HG02642 (cell line): ENCODE results near the gene CXCL14.

Experiments
- ATAC-seq: cut with Tn5 transposase; IDR thresholded peaks from one replicate; pipeline ENCODE4 v1.9.1; 2021; ENCODE audit warnings: mild to moderate bottlenecking; ENCODE audit not compliant: unreplicated experiment, poor library complexity

CXCL14 gene

DNA sequence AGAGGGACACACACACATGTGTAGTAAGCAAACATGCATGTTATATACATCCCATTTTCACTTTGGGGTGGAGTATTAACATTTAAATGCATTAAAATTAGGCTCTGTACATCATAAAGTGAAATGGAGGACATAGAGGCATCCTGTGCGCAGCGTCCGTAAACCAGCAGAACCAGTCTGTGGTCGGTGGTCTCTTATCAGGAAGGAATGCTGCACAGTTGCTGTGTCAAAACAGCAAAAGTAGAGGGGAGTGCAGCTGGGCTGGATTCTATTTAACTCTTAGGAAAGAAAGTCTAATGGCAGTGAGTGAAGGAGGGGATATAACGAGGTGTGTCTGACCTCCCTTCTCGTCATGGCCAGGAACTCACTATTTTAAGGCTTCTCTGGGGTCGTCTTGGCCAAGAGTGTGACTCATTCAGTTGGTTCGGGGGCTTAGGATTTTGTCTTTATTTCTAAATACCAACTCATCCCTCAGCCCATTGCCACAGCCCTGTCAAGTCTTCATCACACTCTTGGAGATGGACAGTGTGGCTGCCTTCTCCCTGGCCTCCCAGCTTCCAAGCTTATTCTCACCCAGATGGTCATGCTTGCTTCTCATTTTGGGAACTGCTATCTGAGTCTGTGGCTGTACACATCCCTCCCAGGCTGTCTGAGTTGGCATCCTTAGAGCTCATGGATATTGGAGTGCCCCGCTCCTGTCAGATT, 20.1 kb upstream of the CXCL14 start:
- ATAC-seq = no peak

DNA sequence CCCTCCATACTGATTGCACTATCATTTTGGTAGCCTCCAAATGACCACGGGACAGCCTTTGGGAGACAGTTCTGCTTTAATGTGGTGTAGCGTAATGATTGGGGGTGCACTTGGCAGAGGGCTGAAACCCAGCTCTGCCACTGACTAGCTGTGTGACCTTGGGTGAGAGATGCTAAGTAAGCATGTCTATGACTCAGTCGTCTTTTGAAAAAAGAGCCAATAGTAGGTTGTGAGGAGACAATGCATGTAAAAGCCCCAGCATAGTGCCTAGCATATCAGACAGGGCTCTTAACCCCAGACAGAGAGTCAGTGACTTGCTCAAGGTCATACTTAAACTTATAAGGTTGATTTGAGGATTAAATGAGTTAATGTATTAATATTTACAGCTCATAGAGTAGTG, 18.0 kb upstream of the CXCL14 start:
- no peak for ATAC-seq

DNA sequence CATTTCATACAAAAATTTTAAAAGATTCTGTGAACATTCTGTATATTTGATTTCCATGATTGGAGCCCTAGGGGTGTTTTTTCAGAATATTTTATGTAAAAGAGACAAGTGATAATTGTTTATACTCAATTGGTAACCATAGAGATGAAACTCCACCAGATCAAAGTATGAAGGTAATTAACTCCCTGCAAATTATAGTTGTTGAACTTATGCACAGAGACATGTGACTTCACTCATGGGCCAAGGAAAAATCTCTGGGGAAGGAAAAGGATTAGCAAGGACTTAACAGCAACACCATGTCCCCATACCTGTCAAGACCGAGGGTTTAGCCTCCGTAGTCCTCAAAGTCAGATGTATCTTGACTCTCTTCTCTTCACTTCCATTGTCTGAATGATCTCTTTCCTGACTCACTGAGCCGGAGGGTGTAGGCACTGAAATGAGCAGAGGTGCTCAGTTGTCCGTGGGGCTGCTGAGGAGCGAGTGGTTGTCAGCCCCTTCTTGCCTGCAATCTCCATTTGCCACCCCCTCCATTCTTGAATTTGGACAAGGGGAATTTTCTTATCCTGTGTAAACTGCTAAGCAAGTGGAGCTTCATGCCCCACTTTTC, 17.5 kb upstream of the CXCL14 start:
- no peak for ATAC-seq

DNA sequence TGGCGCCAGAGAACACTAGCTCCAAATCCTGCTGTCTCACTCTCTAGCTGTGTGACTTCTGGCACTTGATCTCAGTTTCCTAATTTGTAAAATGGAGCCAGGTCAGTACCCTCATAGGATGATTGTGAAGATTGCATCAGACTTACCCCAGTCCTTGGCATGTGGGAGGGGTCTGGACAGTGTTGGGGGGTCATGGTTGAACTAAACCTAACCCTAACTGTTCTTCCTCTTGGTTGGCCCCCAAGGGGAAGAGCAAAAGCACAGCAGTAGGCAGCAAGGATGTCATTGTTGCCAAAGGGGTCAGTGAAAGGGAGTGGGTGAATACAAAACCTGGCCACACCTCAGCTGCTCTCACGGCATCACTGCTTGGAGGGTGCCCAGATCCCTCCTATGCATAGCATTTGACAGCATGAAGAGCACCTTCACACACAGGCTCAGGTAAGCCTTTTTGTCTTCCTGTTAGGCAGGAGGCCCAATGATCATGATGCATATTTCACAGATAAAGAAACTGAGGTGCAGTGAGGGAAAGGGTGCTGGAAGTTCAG, 15.7 kb upstream of the CXCL14 start:
- ATAC-seq = no peak

DNA sequence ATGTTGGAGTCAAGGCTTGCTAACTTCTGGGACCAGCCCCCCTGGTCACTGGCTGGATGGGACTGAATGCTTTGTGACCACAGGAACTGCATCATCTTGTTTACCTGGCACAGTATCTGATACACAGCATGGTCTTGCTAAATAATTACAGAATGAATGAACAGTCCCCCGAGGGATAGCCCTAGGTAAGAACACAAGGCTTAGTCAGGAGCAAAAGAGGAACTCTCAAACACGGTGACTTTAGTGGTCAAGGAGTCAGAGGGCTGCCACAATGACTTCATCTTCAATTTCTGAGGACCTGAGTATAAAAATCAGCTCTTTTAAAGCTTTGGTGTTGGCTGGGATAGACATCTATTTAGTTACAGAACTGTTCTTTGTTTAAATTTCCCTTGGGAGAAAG, 15.1 kb upstream of the CXCL14 start:
- no peak for ATAC-seq

DNA sequence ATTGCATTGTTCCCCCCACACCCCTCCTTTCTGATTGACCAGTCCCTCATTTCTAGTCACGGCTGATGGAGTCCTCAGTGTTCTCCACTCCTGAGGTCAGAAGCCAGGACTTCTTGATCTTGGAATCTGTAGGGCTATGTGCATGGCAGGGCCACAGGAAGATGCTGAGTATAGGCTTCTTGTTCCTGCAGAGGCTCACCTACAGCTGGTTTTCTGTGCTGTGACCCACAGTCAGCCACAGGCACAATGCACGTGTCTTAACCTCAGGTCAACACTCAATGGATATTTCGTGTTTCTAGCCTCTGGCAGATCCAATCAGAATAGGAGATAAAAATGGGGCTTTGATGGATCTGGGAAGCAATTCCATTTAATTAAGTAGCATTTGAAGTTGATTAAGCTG, 14.3 kb upstream of the CXCL14 start:
- no peak for ATAC-seq

DNA sequence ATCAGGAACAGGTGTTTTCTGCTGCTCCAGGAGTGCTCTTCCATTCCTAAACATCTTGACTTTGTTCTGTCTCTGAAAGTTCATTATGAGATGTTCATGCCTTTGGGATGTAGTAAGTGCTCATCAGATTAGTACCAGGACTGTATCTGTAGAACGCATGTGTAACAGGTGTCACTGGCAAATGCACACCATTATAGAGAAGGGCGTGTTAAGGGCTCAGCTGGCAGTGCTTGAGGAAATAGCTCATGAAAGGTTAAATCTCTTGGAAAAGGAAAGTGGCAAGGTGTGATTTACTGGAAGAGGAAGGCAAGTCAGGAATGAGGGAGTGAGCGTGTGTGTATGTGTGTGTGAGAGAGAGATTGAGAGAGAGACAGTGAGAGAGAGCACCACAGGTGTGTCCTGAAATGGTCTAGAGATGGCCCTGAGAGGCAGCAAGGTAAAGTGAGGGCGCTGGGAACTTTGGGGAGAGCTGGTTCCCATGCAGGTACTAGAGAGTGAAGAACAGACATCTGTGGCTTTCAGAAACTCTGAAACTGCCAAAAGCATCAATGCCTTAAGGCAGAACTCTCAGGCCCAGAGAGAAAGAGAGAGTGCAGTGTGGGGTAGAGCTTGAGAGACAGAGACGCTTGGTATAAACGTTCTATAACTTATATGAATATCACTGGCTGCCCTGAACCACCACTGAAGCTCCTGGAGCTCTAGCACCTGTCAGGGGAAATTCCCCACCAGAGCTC, 13.7 kb upstream of the CXCL14 start:
- ATAC-seq = no peak

DNA sequence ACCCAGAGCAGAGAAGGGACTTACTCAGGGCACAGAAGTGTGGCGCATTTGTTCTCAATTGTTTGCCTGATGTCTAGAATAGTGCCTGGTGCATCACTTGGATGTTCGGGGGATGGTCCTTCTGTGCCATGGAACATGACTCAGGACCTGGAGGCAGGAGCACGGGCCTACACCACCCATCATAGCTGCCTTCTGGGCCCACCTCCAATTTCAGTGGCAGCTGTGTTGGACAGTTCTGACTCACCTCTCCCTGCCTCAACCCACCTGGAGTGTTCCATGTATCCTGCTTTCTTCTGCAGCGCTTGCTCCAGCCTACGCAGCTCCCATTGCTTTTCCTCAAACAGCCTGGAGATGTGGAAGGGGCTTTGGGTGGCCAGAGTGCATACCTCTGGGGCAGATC, 12.5 kb upstream of the CXCL14 start:
- no peak for ATAC-seq

DNA sequence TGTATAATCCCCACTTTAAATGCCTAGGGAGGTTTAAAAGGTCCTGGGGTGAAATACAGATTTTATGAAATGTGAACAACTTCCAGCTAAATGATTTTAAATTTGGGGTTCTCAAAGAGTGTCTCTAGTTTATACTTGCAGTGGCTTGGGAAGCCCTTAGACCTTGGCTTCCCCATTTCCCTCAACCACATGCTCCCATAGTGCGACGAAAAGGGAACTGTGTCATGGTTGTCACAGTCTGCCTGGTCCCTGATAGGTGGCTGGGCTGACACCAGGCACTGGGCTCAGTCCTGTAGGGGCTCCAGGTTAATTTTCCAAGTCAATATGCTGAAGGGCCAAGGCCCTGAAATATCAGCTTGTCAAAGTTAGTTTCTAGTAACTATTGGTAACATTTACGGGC, 10.4 kb upstream of the CXCL14 start:
- ATAC-seq = no peak

DNA sequence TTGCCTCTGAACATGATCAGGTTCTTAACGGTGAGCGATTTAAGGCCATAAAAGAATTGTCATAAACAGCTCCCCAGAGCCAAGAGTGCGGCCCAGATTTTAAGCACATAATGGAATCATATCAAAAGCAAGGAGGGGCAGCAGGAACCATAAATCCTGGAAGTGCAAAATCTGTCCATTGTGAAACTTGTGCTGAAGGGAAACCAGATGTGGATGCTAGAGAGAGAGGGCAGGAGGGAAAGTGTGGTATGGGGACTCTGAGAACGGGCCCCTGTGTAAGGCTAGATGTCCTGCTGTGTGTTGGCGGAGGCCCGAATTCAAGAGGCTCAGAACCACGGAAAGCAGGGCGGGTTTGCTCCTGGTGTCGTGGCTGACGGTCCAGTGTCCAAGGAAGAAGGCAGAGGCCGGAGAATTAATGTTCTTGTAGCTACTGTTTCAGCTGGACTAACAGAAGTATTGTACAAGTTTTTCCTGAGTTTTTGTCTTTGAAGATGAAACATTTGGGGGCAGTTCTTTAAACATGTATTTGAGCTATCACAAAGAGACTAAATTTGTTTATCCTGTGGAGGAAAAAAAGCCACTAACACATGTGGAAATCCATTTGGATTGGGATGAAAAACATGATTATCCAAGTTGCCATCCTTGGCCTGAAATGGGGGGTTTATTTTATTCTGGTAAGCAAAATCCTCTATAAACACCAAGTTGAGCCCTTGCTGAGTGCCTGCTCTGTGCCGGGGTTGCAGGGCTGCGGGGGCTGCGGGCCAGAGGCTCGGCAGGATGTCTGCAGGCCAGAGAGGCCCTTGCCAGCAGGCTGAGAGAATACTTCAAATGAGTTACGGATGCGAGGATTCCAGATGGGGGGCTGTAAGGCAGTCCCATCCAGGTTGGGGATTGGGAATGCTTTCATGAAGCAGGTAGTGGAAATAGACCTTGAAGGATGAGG, 9.2 kb upstream of the CXCL14 start:
- ATAC-seq = no peak

DNA sequence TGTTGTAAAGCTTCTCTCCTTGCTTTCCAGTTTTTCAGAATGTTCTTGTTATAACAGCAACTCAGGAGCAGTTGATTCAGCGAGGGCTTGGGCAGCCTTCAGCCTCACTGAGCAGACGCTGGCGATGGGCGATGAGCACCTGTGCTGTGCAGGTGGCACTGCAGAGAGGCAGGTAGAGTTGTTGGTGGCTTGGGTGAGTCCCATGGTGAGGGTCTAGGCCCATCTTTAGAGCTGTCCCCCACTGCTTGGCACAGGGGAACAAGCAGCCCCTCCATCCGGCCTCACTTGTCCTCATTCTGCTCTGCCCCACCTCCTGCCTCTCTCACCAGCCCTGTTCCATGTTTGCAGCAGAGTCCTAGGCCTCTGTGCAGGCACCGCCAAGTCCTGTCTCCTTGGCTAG, 6.1 kb upstream of the CXCL14 start:
- ATAC-seq = no peak

DNA sequence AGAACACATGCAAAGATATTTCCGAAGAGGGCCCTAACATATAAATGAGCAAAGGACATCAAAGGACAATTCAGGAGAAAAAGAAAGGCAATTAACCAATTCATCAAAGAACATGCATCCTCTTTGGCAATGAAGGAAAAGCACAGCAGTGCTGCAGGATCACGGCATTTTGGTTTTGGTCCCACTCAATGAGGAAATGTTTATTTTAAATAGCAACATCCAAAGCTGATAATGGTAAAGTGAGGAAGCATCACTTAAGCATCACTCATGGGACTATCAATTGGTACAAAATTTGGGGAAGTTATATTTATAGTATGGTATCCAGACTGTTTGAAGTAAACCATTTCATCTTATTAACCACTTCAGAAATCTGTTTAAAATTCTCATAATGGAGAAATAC, 5.5 kb upstream of the CXCL14 start:
- no peak for ATAC-seq

DNA sequence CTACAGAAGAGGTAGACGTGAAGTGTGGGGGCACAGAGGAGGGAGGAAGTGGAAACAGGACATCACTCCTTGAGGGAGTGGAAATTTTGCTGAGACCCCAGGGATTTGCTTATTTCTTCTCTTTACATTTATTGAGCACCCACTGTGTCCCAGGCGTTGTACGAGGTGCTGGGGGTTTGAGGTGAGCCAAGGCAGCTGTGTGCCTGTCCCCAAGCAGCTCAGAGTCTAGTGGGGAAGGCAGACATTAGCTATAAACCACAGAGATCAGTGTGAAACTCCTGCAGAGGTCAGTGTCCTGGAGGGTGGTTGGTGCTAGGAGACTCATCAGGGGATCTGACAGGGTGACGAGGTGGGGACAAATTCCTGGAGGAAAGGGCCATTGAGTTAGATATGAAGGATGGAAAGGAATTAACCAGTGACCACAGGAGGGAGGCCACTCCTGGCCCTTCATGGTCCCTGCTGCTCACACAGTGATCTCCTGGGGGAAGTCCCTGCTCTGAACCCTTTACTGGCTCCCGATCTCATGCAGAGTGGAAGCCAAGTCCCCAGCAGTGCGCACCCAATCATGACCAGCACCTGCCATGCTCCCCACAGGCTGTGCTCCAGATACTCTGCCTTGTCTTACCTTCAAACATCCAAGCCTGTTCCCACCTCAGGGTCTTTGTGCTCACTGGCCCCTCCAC, 3.4 kb upstream of the CXCL14 start:
- no peak for ATAC-seq

DNA sequence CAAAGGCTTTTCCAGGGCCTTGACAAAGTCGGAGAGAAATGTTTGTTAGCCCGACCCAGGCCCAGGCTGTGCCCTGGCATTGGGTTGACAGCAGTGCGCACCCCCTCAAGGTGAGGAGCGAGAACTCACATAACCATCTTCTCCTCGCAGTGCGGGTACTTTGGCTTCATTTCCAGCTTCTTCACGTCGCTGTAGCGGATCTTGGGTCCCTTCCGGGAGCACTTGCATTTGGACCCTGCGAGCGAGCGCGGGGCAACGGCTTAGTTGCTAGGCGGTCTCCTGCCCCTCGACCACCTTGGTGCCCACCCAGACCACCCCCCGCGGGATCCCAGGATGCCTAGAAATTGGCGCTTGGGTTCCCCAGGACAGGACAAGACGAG, 496 bp downstream of the CXCL14 start:
- ATAC-seq = no peak

DNA sequence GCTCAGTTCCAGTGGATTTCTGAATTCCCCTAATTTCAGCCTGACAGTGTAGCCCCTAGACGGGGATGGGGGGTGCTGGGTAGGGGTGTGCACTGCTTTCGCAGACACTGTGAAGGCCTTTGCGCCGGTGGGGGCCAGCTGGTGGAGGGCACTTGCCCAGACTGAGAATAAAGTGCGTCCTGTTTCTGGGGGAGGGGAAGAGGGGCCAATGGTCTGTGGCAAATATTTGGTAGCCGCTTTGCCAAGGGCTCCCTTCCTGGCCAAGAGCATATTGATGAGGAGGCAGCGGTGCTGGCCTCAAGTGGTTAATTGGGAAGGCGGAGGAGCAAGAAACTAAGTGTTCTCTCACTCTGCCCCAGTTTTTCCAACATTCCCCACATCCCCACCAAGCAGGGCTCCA, 1.4 kb downstream of the CXCL14 start:
- ATAC-seq = no peak

DNA sequence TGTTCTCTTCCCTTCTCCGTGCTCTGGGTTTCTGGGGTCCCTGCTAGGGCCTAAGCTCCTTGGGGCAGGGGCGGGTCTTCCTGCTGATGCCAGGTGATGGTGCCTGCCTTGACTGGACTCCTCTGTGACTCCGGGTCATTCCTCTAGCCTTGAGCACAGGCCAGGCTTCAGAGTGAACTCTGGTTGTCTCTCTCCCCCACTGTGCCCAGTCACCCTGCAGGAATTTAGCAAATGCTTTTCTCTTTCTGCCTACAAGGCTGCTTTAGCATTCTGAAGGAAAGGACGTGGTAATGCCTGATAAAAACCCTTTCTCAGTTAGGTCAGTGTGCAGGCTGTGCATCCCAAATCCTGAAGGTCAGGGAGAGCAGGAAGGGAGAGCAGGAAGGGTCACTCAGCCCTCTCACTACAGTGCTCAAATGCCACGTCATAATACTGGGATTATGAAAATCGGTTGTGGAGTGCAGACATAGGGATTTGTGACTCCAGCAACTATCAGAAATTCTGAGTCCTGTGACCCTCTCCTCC, 2.7 kb downstream of the CXCL14 start:
- ATAC-seq = no peak

DNA sequence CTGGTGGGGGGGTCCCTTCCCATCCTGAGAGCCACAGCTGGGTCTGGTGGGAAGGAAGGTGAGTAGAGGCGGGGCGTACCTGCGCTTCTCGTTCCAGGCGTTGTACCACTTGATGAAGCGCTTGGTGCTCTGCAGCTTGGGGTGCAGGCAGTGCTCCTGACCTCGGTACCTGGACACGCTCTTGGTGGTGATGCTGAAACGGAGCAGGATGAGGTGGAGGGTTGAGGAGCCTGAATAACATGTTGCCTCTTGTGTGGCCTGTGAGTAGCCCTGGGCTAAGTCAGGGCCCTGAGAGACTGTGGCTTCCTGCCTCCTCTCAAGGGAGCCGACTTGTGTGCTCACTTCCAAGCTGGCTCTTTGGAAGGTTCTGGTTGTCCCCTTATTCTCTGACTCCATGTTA, 4.3 kb downstream of the CXCL14 start:
- ATAC-seq = no peak

DNA sequence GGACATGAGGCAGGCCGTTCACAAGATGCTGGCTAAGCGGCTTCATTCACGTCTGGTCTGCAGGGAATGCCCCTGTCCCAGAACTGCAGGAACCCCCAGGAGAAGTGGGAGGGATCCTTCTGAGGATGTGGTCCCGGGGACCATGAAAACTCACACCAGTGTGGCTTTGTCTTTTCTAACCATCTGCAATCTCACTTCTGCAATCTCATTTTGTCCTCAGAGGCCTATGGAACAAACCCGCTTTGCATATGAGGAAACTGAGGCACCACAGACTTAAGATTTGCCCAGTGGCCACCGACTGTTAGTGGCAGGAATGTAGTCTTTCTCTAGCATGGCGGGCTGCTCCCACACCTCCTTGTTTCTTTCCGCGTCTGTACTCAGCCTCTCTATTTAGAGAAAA, 6.9 kb downstream of the CXCL14 start:
- no peak for ATAC-seq

DNA sequence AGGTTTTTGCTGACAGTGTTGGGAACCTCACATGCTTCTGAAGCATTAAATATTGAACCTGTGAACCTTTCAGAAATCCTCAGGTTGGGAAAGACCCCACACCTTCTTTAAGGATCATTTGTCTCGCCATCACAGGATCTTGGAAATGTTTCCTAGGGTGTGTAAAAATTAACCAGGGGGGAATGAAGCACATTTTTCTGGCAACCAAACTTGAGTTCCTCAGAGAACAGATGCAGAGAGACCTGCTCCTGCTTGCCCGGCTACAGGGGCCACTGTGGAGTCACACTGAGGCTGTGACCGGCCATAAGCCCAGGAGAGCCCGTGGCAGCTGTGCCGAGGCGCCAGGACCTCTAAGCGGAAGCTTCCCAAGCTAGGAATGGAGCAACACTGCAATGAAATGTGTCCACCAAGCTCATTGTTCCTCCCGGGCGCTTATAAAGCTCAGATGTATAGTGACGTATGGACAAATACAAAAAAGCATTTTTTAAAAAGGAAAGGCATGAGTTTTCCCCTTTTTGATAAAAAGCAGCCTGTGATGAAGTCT, 7.7 kb downstream of the CXCL14 start:
- no peak for ATAC-seq

DNA sequence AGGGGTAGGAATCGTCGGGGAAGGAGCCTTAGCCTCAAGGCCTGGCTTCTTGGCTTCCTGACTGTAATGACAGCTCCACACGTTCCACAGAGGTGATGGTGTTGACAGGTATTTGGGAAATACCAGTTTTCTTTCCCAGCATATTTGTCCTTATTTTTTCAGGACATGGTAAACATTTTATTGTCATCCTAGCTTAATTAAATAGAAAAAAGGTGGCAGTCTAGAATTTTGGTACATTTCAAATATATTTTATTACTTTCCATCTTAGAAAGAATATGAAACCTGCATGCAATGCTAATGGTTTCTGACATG, 8.4 kb downstream of the CXCL14 start:
- ATAC-seq = no peak
